Forelimb muscle (tissue), 1 donor: ENCODE measurements around the gene PITX1. TPM values are rescaled to one million over a fixed set of nuclear protein-coding genes. Genes with fewer than 3 reads are reported as not detected.

Source experiments
- DNase-seq: peaks from one replicate; pipeline ENCODE4 v3.0.0-alpha.2; 2013; ENCODE audit warnings: low read depth
- polyA plus RNA-seq: library from polyadenylated mRNA; unstranded; fragments of 120-200 nt; gene quantifications from one replicate; pipeline ENCODE4 v1.2.1, GENCODE V29; 2013; ENCODE audit not compliant: insufficient read length

The PITX1 gene
- polyA plus RNA-seq, 1 donor = 17.8 TPM

DNA sequence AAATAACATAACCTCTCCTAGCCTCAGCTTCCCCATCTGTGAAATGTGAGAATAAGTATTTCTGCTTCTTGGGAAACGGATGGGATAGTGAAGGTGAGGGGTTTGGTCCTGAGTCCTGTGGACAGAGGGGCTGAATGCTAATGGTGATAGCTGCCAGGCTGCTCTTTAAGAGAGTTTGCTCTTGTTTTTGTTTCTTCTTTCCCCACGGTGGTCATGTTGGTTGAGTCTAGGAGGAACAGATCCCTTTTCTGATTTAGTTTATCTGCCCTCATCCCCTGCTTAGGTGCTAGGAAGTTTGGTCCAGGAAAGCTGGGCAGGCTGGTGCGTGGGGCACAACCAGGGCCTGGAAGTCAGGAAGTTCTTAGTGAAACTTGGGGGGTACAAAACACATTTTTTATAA lies 7.7 kb upstream of the PITX1 start:
- no peak for DNase-seq

- DNase-seq = no peak
These were observed 7.1 kb upstream of the PITX1 start for GRCh38 chr5:135041145-135041587.

- DNase-seq = no peak
These were observed 6.5 kb upstream of the PITX1 start for GRCh38 chr5:135040333-135041144.

GRCh38 chr5:135040034-135040332 lies 6.0 kb upstream of the PITX1 start:
- DNase-seq = no peak

DNA sequence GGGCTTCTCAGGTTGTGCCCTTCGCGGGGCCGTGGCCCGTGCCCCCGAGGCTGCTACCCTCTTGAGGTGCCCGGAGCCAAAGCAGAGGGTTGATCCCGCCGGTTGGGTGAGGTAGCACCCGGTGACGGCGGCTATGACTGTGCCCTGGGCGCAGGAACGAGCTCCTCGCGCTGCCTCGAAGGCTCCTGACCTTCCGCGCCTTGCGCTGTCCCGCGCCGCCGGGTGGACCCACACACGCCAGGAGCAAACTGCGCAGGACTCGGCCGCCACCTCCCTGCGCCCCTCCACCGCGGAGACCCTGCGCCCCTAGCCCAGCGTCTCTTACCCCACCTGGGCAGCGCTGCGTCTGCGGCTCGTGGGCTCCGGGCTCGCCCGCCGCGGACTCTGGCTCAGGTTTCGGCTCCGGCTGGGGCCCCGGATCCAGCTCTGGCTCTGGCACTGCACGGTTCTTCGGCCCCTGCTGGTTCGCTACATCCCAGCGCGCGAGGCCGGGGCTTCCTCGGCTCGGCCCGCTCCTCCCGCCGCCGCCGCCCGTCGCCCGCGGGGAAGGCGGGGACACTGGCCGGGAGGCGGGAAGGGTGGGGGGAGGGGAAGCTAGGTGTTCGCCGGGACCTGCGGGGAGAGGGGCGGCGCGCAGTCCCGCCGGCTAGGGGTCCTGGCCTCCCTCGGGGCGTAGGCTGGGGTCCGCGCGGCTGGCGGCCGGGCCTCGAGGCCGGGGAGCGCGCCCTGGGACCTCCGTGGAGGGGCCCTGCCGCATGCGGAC lies 5.4 kb upstream of the PITX1 start:
- DNase-seq = no peak

DNA sequence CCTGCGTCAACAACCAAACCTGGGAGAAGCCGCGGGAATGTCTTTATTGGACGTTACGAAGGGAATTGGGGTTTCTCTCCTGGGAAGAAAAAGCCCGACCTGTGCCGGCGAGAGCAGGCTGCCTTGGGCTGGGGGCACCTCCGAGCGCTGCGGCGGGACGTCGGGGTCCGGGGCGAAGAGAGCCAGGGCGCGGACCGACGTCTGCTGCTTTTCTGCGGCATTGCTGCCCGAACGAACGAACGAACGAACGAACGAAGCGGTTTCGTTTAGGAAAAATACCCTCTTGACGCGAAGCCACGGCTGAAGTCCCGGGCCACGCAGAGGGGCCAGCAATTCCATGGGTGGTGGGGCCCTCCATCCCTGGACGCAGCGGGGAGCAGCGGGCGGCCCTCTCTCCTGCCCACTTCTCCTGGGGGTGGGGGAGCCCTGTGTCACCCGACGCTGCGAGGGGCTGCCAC lies 4.8 kb upstream of the PITX1 start:
- DNase-seq = no peak

DNA sequence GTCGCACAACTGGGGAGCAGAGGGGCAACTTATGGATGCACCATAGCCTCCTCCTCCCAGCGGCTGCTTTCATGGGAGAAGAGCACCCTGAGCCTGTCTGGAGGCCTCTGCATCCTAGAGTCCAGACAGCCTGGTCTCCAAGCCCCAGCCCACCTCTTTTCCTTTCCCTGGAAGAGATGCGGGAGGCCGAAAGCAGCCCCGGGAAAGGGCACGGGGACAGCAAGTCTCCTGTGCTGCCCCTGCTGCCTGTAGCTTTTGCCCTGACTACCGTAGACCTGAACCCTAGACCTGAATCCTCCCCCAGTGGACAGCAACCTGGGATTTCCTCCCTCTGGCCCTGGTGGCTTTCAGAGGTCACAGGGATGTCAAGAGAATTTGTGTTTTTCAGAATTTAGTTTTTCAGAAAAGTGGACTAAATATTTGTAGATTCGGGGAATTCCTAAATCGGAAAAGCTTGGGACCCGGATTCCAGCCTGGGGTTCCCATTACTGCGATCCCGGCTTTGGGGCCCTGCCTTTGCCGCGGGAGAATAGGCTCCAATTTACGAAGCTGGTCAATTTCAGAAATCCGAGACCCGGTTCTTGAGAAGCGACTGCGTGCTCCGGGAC lies 4.3 kb upstream of the PITX1 start:
- no peak for DNase-seq

DNA sequence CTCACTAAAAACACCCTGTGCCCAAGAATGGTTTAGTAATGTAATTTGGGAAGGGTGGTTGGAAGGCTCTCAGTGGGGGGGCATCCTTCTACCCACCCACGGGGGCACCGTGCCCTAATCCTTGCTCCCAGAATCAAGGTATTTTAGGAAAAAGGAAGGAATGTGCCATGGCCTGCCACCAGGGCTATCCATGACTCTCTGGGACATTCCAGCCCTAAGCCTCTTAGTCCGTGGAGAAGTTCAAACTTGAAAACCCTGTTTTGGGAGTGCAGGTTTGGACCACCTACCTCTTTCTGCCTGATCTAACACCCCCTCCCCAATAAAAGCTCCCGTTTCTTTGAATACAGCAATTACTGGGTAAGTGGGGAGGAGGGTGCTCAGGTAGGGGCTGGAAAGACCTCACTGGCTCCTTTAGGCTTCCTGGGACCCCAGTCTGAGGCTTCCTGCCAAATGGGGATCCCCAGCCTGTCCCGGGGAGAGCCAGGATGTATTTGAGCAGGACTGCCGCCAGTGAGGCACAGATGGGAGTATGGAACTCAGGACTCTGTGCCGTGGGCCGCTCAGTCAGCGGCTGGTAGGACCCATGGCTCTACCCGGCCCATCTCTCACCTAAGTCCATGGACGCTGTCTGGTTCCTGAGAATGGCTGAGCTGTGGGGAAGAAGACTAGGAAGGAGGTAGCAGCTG lies 3.6 kb upstream of the PITX1 start:
- no peak for DNase-seq

DNA sequence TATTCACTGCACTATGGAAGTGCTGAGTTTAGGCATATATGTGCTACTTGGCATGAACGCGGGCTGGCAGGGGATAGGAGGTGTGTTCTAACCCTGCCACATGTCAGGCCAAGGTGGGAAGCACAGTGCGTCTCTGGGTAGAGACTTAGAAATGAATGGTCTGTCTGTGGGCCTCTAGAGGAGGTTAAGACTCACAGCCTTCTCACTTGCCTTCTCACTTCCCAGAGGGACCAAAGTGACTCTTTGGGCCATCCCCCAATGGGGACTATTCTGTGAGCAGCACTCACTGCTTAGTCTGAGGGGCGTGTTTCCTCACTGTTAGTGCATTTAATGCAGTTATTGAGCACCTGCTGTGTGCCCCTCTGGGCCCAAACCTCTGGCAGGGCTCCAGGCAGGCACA lies 2.4 kb upstream of the PITX1 start:
- no peak for DNase-seq

- no peak for DNase-seq
These were observed 1.6 kb upstream of the PITX1 start for GRCh38 chr5:135035678-135036030.

GRCh38 chr5:135034963-135035677 lies 1.1 kb upstream of the PITX1 start:
- no peak for DNase-seq

- no peak for DNase-seq
These were observed 371 bp upstream of the PITX1 start for GRCh38 chr5:135034236-135034962.

- DNase-seq = no peak
These were observed 798 bp downstream of the PITX1 start for GRCh38 chr5:135032999-135033861.

DNA sequence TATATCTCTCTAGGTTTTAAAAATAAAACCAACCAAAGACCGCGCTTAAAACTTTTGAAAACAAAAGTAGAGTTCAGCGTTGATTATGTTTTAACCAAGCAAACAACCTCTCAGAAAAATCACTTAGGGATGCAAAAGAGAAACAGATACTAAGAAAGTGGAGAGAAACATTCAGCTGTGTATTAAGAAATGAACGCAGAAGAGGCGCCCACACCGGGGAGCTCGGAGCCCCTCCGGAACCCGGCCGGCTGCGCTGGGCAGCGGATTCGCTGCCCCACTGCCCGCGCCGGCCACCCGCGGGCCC lies 1.4 kb downstream of the PITX1 start:
- DNase-seq = no peak

DNA sequence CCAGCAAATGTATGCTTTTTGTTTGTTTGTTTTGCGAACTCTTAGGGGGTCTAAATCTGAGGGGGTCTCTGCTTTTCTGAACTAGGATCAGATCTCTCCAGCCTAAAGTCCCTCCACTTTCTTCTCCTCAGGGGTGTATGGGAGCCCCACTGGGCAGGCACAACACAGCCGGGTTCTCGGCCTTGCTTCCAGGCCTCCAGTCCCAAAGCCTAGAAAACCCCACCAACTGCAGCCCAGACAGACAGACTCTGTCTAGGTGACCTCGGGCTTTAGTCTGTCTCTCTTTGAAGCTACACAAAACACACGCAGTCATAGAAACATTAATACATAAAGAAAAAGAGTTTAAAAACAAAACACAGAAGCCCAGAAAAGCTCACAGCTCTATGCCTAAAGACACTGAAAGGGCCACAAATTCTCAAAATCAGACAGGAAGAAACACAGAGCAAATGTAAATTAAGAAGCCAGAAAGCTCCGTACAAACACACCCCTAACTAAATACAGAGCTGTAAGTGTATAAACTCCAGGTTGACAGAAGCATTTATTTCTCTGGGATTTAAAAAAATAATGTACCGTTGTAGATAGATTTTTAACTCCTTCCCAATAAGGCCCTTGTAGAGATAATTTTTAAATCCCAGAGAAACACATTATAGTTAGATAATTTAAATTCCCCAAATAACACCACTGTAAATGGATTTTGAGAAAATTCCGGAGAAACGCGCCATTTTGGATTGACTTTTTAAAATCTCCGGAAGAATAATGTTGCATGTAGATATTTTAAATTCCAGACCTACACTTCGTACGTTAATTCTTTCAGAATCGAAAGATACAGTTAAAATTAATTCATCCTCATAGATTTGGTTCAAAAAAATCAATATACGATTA lies 2.0 kb downstream of the PITX1 start:
- no peak for DNase-seq

DNA sequence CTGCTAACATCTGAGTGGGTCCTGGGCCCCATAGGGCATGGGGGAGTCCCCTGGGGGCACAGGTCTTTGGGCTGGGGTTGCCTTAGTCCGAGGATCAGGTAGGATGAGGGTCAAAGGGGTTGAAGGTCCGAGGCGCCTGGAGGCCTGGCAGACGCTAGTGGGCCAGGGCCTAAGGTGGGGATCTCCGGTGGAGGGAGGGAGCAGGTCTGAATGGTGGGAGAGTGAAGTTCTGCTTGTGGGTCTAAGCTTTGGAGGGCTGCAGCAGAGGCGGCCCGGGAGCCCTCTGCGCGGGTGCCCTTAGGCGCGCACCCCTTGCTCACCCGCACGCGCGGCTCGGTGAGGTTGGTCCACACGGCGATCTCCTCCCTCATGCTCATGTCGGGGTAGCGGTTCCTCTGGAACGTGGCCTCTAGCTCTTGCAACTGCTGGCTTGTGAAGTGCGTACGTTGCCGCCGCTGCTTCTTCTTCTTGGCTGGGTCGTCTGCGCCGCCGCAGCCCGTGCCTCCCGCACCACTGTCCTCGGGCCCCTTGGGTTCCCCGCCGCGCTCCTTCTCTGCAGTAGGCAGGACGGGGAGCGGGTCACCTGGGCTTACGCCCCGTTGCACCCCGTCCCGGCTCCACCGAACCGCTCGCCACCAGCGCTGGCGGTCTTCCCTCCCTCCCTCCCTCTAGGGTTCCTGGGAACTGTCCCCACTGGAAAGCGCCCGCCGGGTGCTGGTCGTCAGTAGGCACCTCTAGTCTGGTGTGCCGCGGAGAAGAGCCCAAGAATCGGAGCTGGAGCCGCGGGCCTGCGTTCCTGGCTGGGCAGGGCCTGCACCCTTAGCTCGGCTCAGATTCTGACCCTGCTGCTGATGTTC lies 2.8 kb downstream of the PITX1 start:
- no peak for DNase-seq

DNA sequence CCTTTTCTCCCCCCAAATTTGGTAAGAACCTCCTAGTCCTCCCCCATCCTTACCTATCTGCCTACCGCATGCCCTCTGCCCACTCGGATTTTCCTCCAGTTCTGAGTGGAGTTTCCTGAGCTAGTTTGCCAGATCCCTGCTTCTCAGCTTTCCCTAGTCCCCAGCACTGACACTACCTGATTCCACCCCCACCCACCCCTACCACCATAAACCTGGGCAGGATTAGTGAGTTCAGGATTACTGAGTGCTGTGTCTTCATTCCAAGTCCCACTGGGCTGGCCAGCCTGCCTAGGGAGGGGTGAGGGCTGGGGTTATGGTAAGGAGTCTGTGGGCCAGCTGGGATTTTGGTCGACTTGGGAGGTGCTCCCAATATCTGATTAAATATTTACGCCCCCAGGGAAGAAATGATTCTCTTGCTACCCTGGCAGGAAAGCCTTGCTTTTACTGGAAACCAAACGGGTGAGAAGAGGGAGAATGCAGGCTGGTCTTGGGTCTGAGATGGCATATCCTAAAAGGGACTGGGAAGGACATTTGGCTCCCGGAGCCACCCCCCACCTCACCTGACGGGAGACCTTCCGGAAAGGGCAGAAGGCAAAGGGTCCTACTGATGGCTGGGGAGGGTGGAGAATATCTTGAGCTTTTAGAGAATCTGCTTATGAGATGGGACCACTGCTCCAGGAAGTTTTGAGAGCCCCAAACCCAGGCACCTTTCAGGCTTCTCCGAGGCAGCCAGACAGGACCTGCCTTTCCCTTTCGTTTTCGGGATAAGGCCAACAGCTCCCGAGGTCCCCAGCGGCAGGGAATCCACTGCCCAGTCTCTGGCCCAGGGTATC lies 3.7 kb downstream of the PITX1 start:
- no peak for DNase-seq
